NCI-H1092 (cell line): ENCODE results near the gene PFDN1.

ENCODE experiments used
- DNase-seq: peaks from one replicate; lab custom pipeline; 2025; lab: John Stamatoyannopoulos, UW

PFDN1 gene

GRCh38 chr5:140239461-140239860, 63.4 kb downstream of the PFDN1 start:
- DNase-seq, result no peak

GRCh38 chr5:140238756-140239155, 64.1 kb downstream of the PFDN1 start:
- no peak for DNase-seq

DNA sequence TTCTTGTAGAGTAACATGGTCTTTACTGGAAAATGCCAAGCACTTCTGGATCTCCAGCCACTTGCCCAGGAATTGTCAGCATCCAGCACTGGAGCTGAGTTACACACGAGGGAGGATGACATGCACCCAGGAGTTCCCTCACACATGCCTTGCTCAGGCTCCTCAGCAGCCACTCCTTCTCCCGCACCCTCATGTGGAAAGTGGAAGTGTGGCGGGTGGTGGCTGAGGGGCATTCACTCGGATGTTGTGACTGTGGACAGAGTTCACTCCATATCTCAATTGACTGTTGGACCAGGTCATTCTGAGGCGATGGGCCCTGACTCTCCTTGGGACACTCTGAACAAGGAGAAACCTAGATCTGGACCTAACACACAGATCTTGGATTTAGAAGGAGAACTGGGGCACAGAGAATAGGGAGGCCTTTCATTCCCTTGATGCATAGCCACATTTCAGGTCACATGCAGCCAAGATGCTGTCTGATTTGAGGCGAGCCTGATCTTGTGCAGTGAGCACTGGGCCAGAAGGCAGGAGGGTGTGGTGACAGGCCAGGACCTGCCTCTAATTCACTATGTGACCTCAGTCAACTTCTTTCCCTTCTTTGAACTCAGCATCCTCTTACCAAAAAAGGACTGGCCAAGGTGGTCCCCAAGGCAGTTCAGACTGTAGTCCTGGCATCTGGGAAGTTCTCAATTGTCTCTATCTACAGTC, 65.9 kb downstream of the PFDN1 start:
- DNase-seq, result no peak

DNA sequence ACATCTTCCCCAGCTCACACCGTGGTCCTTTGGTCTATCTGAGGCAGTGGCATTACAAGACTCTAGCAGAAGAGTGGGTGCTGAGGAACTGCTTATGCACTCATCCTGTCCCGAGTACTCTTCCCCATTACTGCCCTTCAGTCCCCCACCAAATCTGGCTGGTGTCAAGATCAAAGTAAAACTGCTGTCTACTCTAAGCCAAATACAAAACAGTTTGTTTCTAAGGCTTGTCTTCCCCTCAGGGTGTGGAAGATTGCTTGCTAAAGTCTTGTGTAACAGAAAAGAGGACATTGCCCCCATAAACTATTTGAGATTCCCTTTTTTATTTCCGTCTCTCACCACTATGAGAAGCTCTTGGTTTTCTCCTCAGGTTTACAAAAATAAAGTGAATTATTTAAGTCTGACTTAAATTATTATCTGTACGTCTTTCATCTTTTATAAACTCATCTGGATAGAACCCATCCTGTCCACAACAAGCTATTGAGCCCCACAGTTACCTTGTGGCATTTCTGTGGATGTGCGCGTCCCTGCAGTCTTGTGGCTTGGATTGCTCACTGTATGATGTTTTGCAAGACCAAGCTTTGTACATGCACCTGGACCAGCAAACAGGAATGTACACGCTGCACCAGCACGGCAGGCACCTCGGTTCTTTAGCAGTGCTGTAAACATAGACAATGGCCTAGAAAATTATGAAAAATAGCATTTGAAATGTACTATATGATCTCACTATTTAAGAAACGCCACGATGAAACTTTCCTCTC, 66.9 kb downstream of the PFDN1 start:
- DNase-seq, result no peak

- no peak for DNase-seq
These were observed 68.4 kb downstream of the PFDN1 start for GRCh38 chr5:140234377-140234989.

GRCh38 chr5:140232731-140233130, 70.2 kb downstream of the PFDN1 start:
- DNase-seq, result no peak

DNA sequence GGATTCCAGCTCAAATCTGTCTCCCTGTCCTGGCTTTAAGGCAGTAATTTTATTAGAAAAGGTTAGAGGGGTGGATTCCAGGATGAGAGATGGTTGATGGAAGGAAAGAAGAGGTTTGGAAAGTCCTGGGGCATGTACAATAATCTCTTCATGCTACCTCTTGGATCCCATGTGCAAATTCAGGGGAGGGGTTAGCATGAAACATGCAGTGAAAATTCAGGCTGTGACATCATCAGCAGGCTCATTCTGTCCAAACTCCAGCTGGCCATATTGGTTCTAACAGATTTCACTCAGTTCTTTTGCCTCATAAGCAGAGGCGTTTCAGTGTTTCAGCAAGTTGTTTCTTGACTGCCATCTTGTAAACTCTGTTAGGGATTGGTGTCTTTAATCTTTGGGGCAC, 72.5 kb downstream of the PFDN1 start:
- no peak for DNase-seq

GRCh38 chr5:140228364-140228837, 74.5 kb downstream of the PFDN1 start:
- DNase-seq, result no peak

GRCh38 chr5:140227046-140227445, 75.9 kb downstream of the PFDN1 start:
- no peak for DNase-seq

GRCh38 chr5:140225396-140225795, 77.5 kb downstream of the PFDN1 start:
- no peak for DNase-seq

GRCh38 chr5:140224658-140225057, 78.2 kb downstream of the PFDN1 start:
- no peak for DNase-seq

DNA sequence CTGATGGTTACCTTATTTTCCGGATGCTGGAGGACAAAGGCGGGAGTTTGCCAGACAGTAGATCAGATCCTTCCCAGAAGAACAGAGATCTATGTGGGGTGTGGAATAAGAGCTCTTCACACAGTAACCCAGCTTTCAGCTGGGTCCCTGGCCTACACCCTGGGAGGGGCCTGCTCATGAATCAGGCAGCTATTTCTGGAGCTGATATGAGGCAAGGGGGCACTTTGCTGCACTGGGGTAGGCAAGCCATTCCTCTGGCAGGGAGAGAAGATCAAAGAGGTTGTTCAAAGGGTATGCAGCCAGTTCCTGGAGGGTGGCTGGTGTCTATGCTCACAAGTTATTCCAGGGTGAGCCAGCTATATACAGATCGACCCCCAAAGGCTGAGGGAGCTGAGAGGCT, 79.3 kb downstream of the PFDN1 start:
- no peak for DNase-seq

GRCh38 chr5:140222416-140222815, 80.5 kb downstream of the PFDN1 start:
- no peak for DNase-seq

- no peak for DNase-seq
These were observed 81.1 kb downstream of the PFDN1 start for GRCh38 chr5:140221697-140222223.

GRCh38 chr5:140220698-140221064, 82.2 kb downstream of the PFDN1 start:
- DNase-seq, result no peak

DNA sequence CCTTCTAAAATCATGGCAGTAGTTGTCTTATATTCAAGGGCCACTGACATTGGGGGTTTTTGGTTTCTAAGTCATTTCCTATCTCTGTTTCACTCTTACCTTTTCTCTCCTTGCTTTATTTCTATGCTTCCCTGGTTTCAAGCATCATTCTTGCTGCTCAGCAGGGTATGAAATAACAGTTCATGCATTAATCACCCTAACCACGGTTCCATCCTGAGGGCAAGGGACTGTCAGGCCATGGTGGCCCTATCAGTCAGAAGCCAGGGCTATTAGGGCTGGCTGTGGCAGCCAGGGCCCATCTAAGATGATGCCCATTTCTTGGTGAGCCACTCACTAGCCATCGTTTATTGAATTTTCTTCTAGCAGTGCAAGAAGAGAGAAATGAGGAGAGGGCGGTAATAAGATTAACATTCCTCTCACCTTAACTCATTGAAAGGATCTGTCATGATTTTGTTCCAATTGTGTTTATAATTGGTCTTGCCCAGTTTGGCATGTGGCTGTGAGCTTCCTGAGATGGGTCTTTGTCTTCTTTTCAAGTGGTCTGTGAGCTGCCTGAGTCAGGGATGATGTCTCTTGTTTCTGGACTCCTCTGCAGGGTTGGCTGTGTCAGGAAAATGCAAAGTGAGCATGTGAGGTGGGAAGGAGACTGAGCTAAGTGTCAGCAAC, 82.7 kb downstream of the PFDN1 start:
- no peak for DNase-seq

GRCh38 chr5:140219068-140219991, 83.6 kb downstream of the PFDN1 start:
- DNase-seq, result no peak

GRCh38 chr5:140217299-140218026, 85.4 kb downstream of the PFDN1 start:
- DNase-seq, result no peak

DNA sequence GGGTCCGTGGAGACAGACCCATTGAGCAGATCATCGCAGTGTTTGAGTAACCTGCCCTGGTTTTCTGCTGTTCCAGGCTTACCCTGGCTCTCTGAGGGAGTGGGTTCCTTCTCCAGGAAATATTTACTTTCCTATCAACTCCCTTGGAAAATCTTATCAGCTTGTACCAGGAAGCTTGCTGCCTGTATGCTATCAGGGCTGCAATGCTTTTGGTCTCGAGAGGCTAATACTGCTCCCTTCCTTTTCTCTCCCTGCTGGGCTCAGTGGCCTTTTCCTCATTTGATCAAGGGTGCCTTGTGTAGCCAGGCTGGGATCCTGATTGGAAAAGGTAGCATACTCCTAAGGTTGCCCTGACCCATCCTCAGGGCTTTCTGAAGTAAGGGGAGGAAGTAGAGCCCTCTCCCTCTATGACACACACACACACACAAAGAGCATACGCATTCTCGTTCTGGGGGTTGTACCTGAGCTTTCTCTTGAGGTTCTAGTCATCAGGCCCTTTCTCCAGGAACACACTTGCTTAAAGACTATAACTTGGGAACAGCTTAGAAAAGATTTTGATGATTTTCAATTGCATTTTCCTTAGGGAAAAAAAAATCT, 86.3 kb downstream of the PFDN1 start:
- DNase-seq, result no peak

GRCh38 chr5:140215276-140215675, 87.6 kb downstream of the PFDN1 start:
- DNase-seq, result no peak
